Testis (tissue), 2 donors: ENCODE measurements around the gene SLC4A5.

Experiments
- CTCF ChIP-seq, 3 experiments: fragments of 450-650 bp in 2 of 3; fragments of 200-600 bp in 1 of 3; sonication (generic) in 1 of 3; IDR thresholded peaks; one replicate each; pipeline ENCODE4 v1.5.1; 2016 to 2019; ENCODE audit warnings: antibody characterized with exemption in 3 of 3, mild to moderate bottlenecking in 2 of 3, moderate library complexity in 1 of 3
- POLR2A ChIP-seq: fragments of 450-650 bp; IDR thresholded peaks from one replicate; pipeline ENCODE4 v1.6.1; 2017; ENCODE audit warnings: antibody characterized with exemption, mild to moderate bottlenecking, moderate library complexity

- TF ChIP-seq POLR2A (no peak), CTCF (IDR thresholded peaks at IDR 0.05) (no peak)
Measured at GRCh38 chr2:74225698-74226459, 117.3 kb downstream of the SLC4A5 start.
